Bronchial epithelial cell (primary cell): ENCODE results near the gene ITGA3. TPM values are rescaled to one million over a fixed set of nuclear protein-coding genes. Genes with fewer than 3 reads are reported as not detected.
A peak's percentile ranks its signal among the peaks of the same experiment; 100 is the strongest.

Experiments
- DNase-seq: peaks from one replicate; pipeline ENCODE4 v3.0.0-alpha.2; 2010; ENCODE audit warnings: low read depth
- FAIRE-seq: peaks from 2 replicates; lab custom pipeline; 2011; peaks lifted over from hg19 to GRCh38; lab: Jason Lieb, UNC
- H3K27me3 ChIP-seq: 2 replicates; pipeline ENCODE4 v1.5.1; 2011; ENCODE audit warnings: low read length; ENCODE audit not compliant: control insufficient read depth, insufficient read depth
- H3K36me3 ChIP-seq: 2 replicates; pipeline ENCODE4 v1.5.1; 2011; ENCODE audit warnings: low read length; ENCODE audit not compliant: control insufficient read depth, insufficient read depth
- H3K4me3 ChIP-seq: 2 replicates; pipeline ENCODE4 v1.5.1; 2011; ENCODE audit warnings: mild to moderate bottlenecking, low read depth, low read length, control low read depth
- CTCF ChIP-seq: IDR thresholded peaks from 2 replicates; pipeline ENCODE4 v1.5.1; 2011; ENCODE audit warnings: mild to moderate bottlenecking, moderate library complexity, low read length, control low read depth, inconsistent platforms; ENCODE audit not compliant: insufficient read depth, severe bottlenecking
- total RNA-seq: library from RNA; depleted of rRNA; stranded (reverse); fragments of >200 nt; gene quantifications from 2 replicates; pipeline ENCODE4 v1.2.1, GENCODE V29; 2014

Gene ITGA3
- 413 and 633 TPM in 2 replicates for total RNA-seq

DNA sequence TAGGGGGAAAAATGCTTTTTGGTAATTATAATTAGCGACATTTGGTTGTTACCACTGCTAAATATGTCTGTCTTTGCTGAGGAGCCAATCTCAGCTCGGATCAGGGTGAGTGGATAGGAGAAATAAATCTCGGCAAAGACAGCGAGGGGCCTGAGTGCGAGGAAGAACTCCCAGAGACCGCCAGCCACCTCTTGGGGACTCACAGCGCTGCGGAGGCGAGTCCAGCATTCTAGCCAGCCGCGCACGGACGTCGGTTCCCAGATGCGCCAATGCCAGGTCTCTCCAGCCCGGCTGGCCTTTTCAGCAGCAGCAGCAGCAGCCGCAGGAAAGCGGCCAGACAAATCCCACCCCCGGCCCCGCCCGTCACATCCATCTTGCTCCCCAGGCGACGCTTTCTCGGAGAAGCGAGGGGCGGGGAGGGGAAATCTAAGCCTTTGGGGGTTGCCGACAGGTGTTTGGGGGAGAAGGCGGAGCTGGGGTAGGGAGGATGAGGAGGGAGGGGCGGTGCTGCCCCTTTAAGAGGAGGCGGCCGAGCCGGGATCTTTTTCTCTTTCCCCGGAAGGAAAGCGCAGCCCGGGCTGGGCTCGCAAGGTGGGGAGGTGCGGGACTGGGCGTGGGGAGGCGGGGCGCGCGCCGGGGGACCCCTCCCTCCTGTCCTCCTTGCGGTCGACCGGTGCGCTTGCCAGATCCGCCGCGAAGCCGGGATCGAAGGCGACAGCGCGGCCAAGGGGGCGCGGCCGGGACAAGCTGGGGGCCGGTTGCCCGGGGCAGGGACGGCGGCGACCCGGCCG lies at the start of gene ITGA3:
Gene ITGA3, plus strand, starts transcription at position 685 of the 791 bp plus-strand sequence. CDS start 330 bp downstream, outside the sequence.
- H3K36me3 ChIP-seq, result peaks cover 7% of the 10 kb centered on the region
- FAIRE-seq (no peak), DNase-seq (peak; percentile 92)
- TF ChIP-seq CTCF, result peak; percentile 1
- H3K4me3 ChIP-seq, result peak within 1 kb of the TSS; percentile 68
- H3K27me3 ChIP-seq, result no peaks in the 10 kb centered on the region

- Histone ChIP-seq H3K4me3 (no peak overlapping the region), H3K27me3 (no peaks in the 10 kb centered on the region), H3K36me3 (no peaks in the 10 kb centered on the region)
- FAIRE-seq, result no peak
- TF ChIP-seq CTCF, result no peak
- no peak for DNase-seq
Observed at GRCh38 chr17:50009282-50009681, 46.6 kb upstream of the ITGA3 start.

GRCh38 chr17:50013079-50013478 lies 42.8 kb upstream of the ITGA3 start:
- no peak for DNase-seq
- no peak for TF ChIP-seq CTCF
- H3K27me3 ChIP-seq, result no peaks in the 10 kb centered on the region
- H3K4me3 ChIP-seq, result no peak overlapping the region
- no peaks in the 10 kb centered on the region for H3K36me3 ChIP-seq
- FAIRE-seq, result no peak

DNA sequence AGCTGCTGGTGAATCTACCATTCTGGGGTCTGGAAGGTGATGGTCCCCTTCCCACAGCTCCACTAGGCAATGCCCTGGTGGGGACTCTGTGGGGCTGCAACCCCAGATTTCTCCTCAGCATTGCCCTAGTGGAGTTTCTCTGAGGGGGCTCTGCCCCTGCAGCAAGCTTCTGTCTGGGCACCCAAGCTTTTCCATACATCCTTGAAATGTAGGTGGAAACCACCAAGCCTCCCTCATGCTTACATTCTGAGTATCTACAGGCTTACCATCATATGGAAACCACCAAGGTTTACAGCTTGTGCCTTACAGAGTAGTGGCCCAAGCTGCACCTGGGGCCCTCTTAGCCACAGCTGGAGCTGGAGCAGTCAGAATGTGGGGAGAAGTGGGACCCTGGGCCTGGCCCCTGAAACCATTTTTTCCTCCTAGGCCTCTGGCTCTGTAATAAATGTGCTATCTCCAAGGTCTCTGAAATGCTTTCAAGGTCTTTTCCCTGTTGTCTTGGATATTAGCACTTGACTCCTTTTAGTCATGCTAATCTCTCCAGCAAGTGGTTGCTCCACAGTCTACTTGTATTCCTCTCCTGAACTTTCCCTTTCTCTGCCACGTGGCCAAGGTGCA lies 41.3 kb upstream of the ITGA3 start:
- H3K27me3 ChIP-seq, result no peaks in the 10 kb centered on the region
- H3K4me3 ChIP-seq, result no peak overlapping the region
- FAIRE-seq, result no peak
- DNase-seq, result no peak
- TF ChIP-seq CTCF, result no peak
- no peaks in the 10 kb centered on the region for H3K36me3 ChIP-seq

GRCh38 chr17:50015146-50015545 lies 40.8 kb upstream of the ITGA3 start:
- no peaks in the 10 kb centered on the region for H3K36me3 ChIP-seq
- TF ChIP-seq CTCF, result no peak
- H3K27me3 ChIP-seq, result no peaks in the 10 kb centered on the region
- DNase-seq (no peak), FAIRE-seq (no peak)
- no peak overlapping the region for H3K4me3 ChIP-seq
